SU-DHL-6 (cell line): ENCODE measurements around the gene ACACA.

Experiments used
- EZH2phosphoT487 ChIP-seq: fragments of 200-600 bp; sonication (generic), shearing (Covaris generic); conservative IDR thresholded peaks from 2 replicates; pipeline ENCODE4 v1.6.1; 2018; ENCODE audit warnings: mild to moderate bottlenecking, antibody characterized with exemption, low read length, moderate library complexity, mixed read lengths
- TF ChIP-seq, protein P1 (sequence below): fragments of 200-600 bp; sonication (generic); IDR thresholded peaks from one replicate; pipeline ENCODE4 v1.5.1; 2017; ENCODE audit warnings: antibody characterized with exemption, mild to moderate bottlenecking, low read length, moderate library complexity; ENCODE audit not compliant: insufficient read depth, poor library complexity, severe bottlenecking

- TF ChIP-seq, protein P1, sequence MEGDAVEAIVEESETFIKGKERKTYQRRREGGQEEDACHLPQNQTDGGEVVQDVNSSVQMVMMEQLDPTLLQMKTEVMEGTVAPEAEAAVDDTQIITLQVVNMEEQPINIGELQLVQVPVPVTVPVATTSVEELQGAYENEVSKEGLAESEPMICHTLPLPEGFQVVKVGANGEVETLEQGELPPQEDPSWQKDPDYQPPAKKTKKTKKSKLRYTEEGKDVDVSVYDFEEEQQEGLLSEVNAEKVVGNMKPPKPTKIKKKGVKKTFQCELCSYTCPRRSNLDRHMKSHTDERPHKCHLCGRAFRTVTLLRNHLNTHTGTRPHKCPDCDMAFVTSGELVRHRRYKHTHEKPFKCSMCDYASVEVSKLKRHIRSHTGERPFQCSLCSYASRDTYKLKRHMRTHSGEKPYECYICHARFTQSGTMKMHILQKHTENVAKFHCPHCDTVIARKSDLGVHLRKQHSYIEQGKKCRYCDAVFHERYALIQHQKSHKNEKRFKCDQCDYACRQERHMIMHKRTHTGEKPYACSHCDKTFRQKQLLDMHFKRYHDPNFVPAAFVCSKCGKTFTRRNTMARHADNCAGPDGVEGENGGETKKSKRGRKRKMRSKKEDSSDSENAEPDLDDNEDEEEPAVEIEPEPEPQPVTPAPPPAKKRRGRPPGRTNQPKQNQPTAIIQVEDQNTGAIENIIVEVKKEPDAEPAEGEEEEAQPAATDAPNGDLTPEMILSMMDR = no peak
- no peak for TF ChIP-seq EZH2phosphoT487
Measured at GRCh38 chr17:37261286-37261685, 145.3 kb downstream of the ACACA start.
